Activated naive CD4-positive, alpha-beta T cell (primary cell): Measurements from ENCODE around the gene PTPRN2.
A peak's percentile ranks its signal among the peaks of the same experiment; 100 is the strongest.
"Not testable (repeated sequence)": the region's sequence is repeated elsewhere in the genome, so short reads cannot be mapped to it uniquely, and the experiment has no call there.

Experiments
- DNase-seq, 4 experiments: peaks; one replicate each; lab custom pipeline; 2025; lab: John Stamatoyannopoulos, UW

Gene PTPRN2

DNA sequence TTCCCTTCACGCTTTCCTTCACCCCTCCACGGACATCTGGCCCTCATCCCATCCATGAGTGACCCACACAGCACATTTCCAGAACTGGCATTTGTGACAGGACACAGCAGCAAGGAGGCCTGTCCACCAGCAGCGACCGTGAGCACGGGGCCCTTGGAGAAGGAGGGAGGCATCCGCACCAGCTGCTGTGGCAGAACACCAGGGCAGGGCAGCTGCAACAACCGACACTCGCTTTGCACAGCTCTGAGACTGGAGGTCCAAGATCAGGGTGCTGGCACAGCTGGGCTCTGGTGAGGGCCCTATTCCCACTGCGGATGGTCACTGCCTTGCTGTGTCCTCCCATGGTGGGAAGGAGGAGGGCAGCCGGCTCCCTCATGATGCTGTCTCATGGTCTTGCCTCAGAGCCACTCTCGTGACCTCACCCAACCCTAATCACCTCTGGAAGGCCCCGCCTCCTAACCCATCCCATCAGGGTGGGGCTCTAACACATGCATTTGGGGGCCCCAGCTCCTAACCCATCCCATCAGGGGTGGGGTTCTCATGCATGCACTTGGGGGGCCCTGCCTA lies 36.7 kb downstream of the PTPRN2 start:
- DNase-seq, result no peak

- no peak for DNase-seq
Observed at GRCh38 chr7:158550394-158550700, 37.3 kb downstream of the PTPRN2 start.

GRCh38 chr7:158549616-158550393 lies 37.8 kb downstream of the PTPRN2 start:
- no peak for DNase-seq

DNA sequence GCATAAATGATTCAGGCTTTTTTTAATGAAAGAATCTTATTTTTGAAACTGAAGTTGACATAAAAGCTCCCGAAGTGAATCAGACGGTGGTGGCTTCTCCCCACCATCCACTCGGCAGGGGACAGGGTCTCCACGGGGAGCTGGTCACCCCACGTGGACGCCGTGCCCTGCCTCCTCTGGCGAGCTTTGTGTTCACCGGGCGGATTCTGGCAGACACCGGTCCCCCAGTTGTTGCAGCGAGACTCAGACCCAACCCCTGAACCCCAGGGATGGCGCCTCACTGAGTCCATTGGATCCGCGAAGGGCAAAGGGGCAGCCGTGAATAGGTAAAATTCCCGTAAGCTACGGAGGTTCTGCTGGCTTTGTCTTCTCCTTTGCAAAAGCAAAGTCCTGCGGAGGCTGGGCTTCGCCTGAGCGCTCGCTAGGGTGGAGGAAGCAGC lies 38.4 kb downstream of the PTPRN2 start:
- DNase-seq, result no peak

DNA sequence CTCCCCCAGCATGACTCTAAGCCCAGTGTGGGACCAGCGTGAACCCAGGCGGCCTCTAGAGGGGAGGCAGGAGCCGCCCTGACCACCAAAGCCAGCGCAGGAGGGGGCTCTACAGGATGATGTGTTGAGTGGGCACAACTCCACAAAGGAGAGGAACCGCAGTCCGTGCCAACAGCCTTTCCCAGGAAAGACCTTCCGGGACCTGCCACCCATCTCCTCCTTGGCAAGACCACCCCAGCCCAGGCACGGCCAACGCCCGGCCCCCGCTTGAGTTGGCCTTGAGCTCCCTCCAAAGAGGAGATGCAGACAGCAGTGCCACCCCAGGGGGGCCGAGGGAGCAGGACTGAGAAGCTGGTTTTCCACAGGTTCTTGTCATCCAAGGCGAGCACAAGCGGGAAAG lies 38.9 kb downstream of the PTPRN2 start:
- DNase-seq, result no peak

DNA sequence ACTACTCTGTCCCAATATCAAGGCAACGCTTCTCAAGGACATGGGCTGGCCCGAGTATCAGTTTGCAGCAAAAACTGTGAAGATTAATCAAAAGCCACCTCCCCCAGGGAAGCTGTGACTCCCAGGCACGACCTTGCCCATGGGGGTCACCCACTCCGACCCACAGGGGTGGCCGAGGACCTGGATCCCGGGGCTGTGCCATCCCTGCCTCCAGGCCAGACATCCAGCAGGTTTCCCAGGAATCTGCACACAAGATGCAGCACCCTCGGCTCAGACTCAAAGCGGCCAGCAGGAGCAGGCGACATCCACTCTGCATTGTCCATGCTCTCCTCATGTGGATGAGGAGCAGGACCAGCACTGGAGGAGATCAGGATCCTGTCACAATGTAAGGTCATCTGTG lies 39.8 kb downstream of the PTPRN2 start:
- DNase-seq, result no peak

- DNase-seq, result no peak
Observed at GRCh38 chr7:158546626-158547025, 41.0 kb downstream of the PTPRN2 start.

DNA sequence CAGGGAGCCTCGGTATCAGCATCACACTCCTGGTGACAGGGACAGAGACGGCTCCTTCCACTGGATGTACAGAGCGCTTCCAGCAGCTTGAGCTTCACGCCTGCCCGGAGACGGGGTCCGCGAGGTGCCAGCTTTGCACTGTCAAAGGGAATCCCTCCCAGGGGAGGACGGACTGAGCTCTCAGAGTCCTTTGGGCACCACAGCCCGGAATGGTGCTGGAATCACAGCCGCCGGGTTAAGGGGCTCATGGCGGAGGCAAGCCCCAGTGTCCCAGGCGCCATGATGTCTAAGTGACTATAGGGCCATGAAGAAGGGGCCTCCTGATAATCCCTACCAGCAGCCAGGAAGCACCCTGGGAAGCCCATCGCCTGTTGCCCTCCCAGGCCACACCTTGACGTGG lies 41.4 kb downstream of the PTPRN2 start:
- DNase-seq, result no peak

DNA sequence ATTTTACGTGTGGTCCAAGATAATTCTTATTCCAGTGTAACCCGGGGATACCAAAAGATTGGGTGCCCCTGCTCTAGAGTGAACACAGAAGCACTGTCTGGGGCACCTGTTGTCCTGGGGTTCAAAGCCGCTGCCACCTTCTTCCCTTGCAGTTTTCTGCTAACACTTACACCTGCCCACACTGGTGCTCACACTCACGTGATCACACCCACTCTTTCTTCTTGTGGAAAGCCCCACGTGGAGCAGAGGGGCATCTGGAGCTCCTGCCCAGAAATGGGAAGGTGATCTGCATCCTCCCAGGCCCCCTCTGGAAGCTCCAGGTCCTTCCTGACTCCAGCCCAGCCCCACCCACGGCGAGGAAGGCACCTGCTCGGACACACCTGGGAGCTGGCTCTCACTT lies 42.9 kb downstream of the PTPRN2 start:
- no peak for DNase-seq

GRCh38 chr7:158543840-158544239 lies 43.8 kb downstream of the PTPRN2 start:
- DNase-seq, result no peak

GRCh38 chr7:158542651-158543566 lies 44.7 kb downstream of the PTPRN2 start:
- no peak for DNase-seq

- DNase-seq, result peak in 1 of 4 experiments; percentile 2
Observed at GRCh38 chr7:158541346-158542010, 46.1 kb downstream of the PTPRN2 start.

GRCh38 chr7:158539711-158540146 lies 47.9 kb downstream of the PTPRN2 start:
- DNase-seq, result no peak

GRCh38 chr7:158538156-158538946 lies 49.3 kb downstream of the PTPRN2 start:
- no peak for DNase-seq

DNA sequence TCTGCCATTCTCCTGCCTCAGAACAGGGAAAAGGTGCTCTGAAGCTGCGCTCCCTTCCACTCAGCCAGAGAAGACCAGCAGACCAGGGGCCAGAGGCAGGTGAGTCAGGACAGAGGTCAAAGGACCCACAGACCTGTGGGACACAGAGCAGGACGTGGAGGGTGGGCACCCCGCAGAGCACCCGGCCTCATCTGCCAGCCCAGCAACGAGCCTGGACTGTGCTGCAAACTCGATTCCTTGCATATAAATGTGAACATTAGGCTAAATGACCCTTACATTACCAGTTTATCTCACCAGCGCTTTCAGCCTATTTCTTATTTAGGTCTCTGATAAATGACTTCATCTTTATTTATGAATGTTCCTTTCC lies 50.1 kb downstream of the PTPRN2 start:
- no peak for DNase-seq

GRCh38 chr7:158536871-158537515 lies 50.6 kb downstream of the PTPRN2 start:
- DNase-seq, result no peak

- no peak for DNase-seq
Observed at GRCh38 chr7:158535079-158535478, 52.5 kb downstream of the PTPRN2 start.

GRCh38 chr7:158534598-158534997 lies 53.0 kb downstream of the PTPRN2 start:
- no peak for DNase-seq

GRCh38 chr7:158534134-158534515 lies 53.5 kb downstream of the PTPRN2 start:
- not testable (repeated sequence) for DNase-seq

DNA sequence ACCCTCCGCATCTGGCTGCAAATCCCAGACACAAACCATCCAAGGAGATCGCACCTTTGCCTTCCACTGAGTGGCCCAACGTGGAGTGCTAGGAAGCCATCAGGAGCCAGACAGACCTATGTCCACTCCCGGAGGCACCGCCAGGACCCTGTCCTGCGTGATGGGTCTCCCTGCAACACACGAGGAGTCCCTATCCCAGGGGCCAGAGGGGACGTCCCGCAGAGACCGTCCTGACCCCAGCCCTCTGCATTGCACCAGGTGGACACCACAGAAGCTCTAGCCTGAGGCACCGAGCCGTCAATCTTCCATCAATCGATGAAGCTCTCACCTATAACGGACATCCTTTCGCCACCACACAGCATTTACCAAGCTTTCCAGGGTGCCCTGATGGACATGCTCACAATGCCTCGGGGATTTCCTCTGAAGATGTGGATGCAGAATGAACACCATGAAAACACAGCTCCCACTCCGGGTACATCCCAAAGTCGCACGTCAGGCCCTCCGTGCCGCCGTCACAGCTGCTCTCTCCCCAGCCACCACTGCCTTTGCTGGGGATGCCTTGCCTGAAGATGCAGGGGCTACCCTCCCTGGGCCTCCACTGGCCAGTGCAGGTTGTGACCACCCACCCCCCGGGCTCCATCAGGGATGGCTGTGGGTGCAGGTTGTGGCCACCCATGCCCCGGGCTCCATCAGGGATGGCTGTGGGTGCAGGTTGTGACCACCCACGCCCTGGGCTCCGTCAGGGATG lies 54.1 kb downstream of the PTPRN2 start:
- DNase-seq, result no peak
